DOHH2 (cell line): ENCODE measurements around the gene GPR180.

ENCODE experiments used
- H3F3A ChIP-seq: fragments of 200-600 bp; sonication (generic), shearing (Covaris generic); 2 replicates; pipeline ENCODE4 v1.6.0; 2016; ENCODE audit warnings: antibody characterized with exemption, mild to moderate bottlenecking; ENCODE audit not compliant: control insufficient read depth, insufficient read depth
- H3K27ac ChIP-seq: fragments of 200-600 bp; sonication (generic); 2 replicates; pipeline ENCODE4 v1.5.1; 2014; ENCODE audit warnings: low read depth, mild to moderate bottlenecking, low read length, moderate library complexity
- H3K27me3 ChIP-seq: fragments of 200-600 bp; sonication (generic); 2 replicates; pipeline ENCODE4 v1.6.1; 2014; ENCODE audit warnings: mild to moderate bottlenecking, low read length, mixed read lengths; ENCODE audit not compliant: control insufficient read depth
- H3K36me3 ChIP-seq: fragments of 200-600 bp; sonication (generic); 2 replicates; pipeline ENCODE4 v1.6.1; 2014; ENCODE audit warnings: mild to moderate bottlenecking, low read length, moderate library complexity, mixed read lengths; ENCODE audit not compliant: control insufficient read depth
- H3K4me1 ChIP-seq: fragments of 200-600 bp; sonication (generic); 2 replicates; pipeline ENCODE4 v1.6.1; 2014; ENCODE audit warnings: mild to moderate bottlenecking, low read length, mixed read lengths; ENCODE audit not compliant: control insufficient read depth
- H3K4me2 ChIP-seq: fragments of 200-600 bp; sonication (generic); 2 replicates; pipeline ENCODE4 v1.6.0; 2014; ENCODE audit warnings: mild to moderate bottlenecking, low read length, moderate library complexity
- H3K4me3 ChIP-seq: fragments of 200-600 bp; sonication (generic); 2 replicates; pipeline ENCODE4 v1.5.1; 2014; ENCODE audit warnings: mild to moderate bottlenecking, low read length, mixed read lengths
- H3K79me2 ChIP-seq: fragments of 200-600 bp; sonication (generic); 2 replicates; pipeline ENCODE4 v1.6.1; 2014; ENCODE audit warnings: mild to moderate bottlenecking, low read length, mixed read lengths; ENCODE audit not compliant: control insufficient read depth
- H3K9me2 ChIP-seq: fragments of 200-600 bp; sonication (generic); replicated peaks from 2 replicates; pipeline ENCODE4 v1.6.1; 2014; ENCODE audit warnings: mild to moderate bottlenecking, low read length, mixed read lengths; ENCODE audit not compliant: control insufficient read depth
- H3K9me3 ChIP-seq: fragments of 200-600 bp; sonication (generic); 2 replicates; pipeline ENCODE4 v1.6.1; 2014; ENCODE audit warnings: antibody characterized with exemption, low read length, mixed read lengths; ENCODE audit not compliant: control insufficient read depth, insufficient read depth
- H4K20me1 ChIP-seq: fragments of 200-600 bp; sonication (generic); 2 replicates; pipeline ENCODE4 v1.6.0; 2014; ENCODE audit warnings: low read depth, mild to moderate bottlenecking, antibody characterized with exemption, low read length, moderate library complexity; ENCODE audit not compliant: control insufficient read depth, insufficient read depth
- EZH2phosphoT487 ChIP-seq: fragments of 200-600 bp; sonication (generic); IDR thresholded peaks from 2 replicates; pipeline ENCODE4 v1.6.1; 2017; ENCODE audit warnings: borderline replicate concordance, mild to moderate bottlenecking, antibody characterized with exemption, low read length, moderate library complexity, mixed read lengths
- TF ChIP-seq, protein P1 (sequence below): fragments of 200-600 bp; sonication (generic); IDR thresholded peaks from one replicate; pipeline ENCODE4 v1.5.1; 2014; ENCODE audit warnings: antibody characterized with exemption, mild to moderate bottlenecking, low read depth, low read length; ENCODE audit not compliant: poor library complexity, severe bottlenecking

Gene GPR180

DNA sequence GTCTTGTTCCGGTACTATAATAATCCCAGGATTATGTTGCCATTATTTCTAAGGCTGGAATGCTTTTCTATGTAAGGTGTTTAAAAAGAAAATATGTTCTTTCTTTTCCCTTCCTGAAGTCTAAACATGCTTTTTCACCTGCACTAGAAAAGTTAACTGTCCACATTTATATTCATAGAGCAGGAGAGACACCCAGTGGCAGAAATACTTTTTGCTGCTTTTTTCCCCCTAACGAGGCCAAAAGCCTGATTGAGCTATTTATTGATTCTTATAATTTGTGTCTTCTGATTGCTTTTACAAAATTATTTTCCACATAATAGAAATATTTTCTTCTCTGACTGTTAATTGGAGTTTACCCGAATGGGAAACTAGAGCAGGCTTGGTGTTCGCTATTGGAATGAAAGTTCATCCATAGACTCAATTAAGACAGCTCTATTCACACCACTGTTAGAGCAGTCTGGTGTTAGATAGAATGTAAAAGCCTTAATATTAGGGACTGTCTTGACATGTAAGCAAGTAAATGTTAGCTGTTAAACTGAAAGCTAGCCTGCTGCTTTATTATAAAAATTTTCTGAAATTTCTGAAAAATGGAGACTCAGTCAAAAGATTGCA is 15.8 kb downstream of the GPR180 start:
- H3F3A ChIP-seq = no peaks in the 10 kb centered on the region
- no peaks in the 10 kb centered on the region for H3K79me2 ChIP-seq
- no peak overlapping the region for H3K4me2 ChIP-seq
- TF ChIP-seq EZH2phosphoT487 = no peak
- TF ChIP-seq, protein P1, sequence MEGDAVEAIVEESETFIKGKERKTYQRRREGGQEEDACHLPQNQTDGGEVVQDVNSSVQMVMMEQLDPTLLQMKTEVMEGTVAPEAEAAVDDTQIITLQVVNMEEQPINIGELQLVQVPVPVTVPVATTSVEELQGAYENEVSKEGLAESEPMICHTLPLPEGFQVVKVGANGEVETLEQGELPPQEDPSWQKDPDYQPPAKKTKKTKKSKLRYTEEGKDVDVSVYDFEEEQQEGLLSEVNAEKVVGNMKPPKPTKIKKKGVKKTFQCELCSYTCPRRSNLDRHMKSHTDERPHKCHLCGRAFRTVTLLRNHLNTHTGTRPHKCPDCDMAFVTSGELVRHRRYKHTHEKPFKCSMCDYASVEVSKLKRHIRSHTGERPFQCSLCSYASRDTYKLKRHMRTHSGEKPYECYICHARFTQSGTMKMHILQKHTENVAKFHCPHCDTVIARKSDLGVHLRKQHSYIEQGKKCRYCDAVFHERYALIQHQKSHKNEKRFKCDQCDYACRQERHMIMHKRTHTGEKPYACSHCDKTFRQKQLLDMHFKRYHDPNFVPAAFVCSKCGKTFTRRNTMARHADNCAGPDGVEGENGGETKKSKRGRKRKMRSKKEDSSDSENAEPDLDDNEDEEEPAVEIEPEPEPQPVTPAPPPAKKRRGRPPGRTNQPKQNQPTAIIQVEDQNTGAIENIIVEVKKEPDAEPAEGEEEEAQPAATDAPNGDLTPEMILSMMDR = peak; percentile 70
- no peaks in the 10 kb centered on the region for H3K9me3 ChIP-seq
- H4K20me1 ChIP-seq = no peaks in the 10 kb centered on the region; the same call in 1 of the 2 replicates
- peaks cover 43% of the 10 kb centered on the region for H3K36me3 ChIP-seq
- H3K4me1 ChIP-seq = no peaks in the 10 kb centered on the region
- H3K9me2 ChIP-seq = no peaks in the 10 kb centered on the region
- no peak overlapping the region for H3K27ac ChIP-seq
- H3K27me3 ChIP-seq = no peaks in the 10 kb centered on the region
- no peak overlapping the region for H3K4me3 ChIP-seq

DNA sequence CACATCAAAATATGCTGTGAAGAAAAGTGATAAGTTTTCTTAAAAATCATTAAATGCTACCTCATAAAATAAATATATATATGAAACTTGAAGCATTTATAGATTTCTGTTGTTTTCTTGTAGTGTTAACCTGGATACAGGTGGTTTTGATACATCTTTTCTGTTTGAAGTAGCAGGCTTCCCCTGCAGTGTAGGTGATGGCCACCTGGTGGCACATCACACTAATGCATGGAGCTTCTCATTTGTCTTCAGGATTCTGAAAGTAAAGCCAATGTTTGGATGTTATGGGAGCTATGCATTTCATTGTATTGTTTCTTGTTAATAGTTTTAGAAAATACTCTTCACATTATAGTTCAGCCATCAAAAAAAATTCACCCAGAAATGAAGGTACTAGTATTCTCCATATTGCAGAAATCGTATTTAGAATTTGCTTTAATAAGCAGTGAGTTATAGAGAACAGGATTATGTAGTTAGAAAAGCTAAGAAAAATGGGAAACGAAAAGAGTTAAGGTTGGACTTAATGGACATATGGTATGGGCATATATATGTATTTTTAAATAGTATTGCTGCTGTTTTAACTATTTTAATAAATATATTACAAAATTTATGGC is 18.7 kb downstream of the GPR180 start:
- TF ChIP-seq EZH2phosphoT487 = no peak
- TF ChIP-seq, protein P1 = peak; percentile 75
- Histone ChIP-seq H3K36me3 (peaks cover 42% of the 10 kb centered on the region), H3K27ac (no peak overlapping the region), H3K4me2 (no peak overlapping the region), H4K20me1 (no peaks in the 10 kb centered on the region; the same call in 1 of the 2 replicates), H3F3A (no peaks in the 10 kb centered on the region), H3K79me2 (no peaks in the 10 kb centered on the region), H3K9me2 (no peaks in the 10 kb centered on the region), H3K4me1 (no peaks in the 10 kb centered on the region), H3K4me3 (no peak overlapping the region), H3K27me3 (no peaks in the 10 kb centered on the region), H3K9me3 (no peaks in the 10 kb centered on the region)

DNA sequence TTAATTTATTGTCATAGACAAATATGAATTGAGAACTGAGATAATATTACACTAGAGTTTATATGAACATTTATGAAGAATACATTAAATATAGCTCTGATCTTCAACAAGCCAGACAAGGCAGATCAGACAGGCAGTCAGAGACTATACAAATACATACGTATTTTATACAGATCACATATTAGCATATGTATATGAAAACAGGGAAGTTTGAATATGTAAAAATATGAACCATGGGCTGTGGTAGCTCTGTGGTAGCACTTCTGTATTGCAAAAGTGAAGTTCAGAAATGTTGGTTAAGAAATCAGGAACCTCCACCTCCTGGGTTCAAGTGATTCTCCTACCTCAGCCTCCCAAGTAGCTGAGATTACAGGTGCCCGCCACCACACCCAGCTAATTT is 20.7 kb downstream of the GPR180 start:
- no peaks in the 10 kb centered on the region for H3K4me1 ChIP-seq
- no peak overlapping the region for H3K4me3 ChIP-seq
- H3K36me3 ChIP-seq = peaks cover 46% of the 10 kb centered on the region
- no peaks in the 10 kb centered on the region for H3K9me2 ChIP-seq
- H3K27me3 ChIP-seq = no peaks in the 10 kb centered on the region
- no peaks in the 10 kb centered on the region for H4K20me1 ChIP-seq
- H3K4me2 ChIP-seq = no peak overlapping the region
- no peaks in the 10 kb centered on the region for H3F3A ChIP-seq
- no peaks in the 10 kb centered on the region for H3K79me2 ChIP-seq
- no peak overlapping the region for H3K27ac ChIP-seq
- no peaks in the 10 kb centered on the region for H3K9me3 ChIP-seq
- TF ChIP-seq, protein P1 = no peak
- TF ChIP-seq EZH2phosphoT487 = no peak
